ENCODE data around the gene ACSF3. TPM values are rescaled to one million over a fixed set of nuclear protein-coding genes. Genes with fewer than 3 reads are reported as not detected.
A peak's percentile ranks its signal among the peaks of the same experiment; 100 is the strongest.

The ACSF3 gene
- total RNA-seq, 1 experiment from 2014 or later = 74.5 TPM

- Histone ChIP-seq H3K4me3 (replicated peaks in 1 of 2; ENCODE audit: low read depth in 1 of 2, low read length in 2 of 2) (peak overlapping the region; percentile 19 to 26; a peak in 2 of 4 replicates), H3K4me2 (ENCODE audit: low read length) (peak overlapping the region; percentile 72), H4K20me1 (ENCODE audit: insufficient read depth) (no peaks in the 10 kb centered on the region), H3K27ac (ENCODE audit: low read depth, low read length) (no peak overlapping the region; the same call in 1 of the 2 replicates), H3K9me2 (ENCODE audit: insufficient read depth) (no peaks in the 10 kb centered on the region), H2AFZ (ENCODE audit: low read depth, low read length, poor library complexity, severe bottlenecking) (no peak overlapping the region), H3K27me3 (ENCODE audit: insufficient read depth, low read length) (no peaks in the 10 kb centered on the region), H3K36me3 (ENCODE audit: control insufficient read depth in 1 of 2, insufficient read depth in 2 of 2, low read length in 2 of 2) (no peaks in the 10 kb centered on the region), H3K9me3 (ENCODE audit: control insufficient read depth in 1 of 2, insufficient read depth in 1 of 2, low read depth in 1 of 2, low read length in 2 of 2) (no peaks in the 10 kb centered on the region), H3K79me2 (ENCODE audit: insufficient read depth, low read length) (no peaks in the 10 kb centered on the region), H3K4me1 (ENCODE audit: control insufficient read depth in 1 of 2, insufficient read depth in 2 of 2, low read length in 2 of 2) (peaks cover 0 to 16% of the 10 kb centered on the region in 2 experiments; a peak in 2 of 4 replicates), H3K9ac (ENCODE audit: low read length) (peak overlapping the region; percentile 27; the same call in 1 of the 2 replicates)
- CTCF ChIA-PET = interaction anchor here (1.4 to 1.5 kb wide), 3 partner anchors 8 to 23 kb away, joined by 3 to 14 read pairs (median 11); partner anchors contain the start of genes CDH15 and ZNF778
- DNase-seq (ENCODE audit: low read depth, low spot score) (no peak), ATAC-seq (no peak)
- intact Hi-C loops (cut with micrococcal nuclease) = no loop called here
- POLR2A ChIA-PET = interaction anchor here (1.2 to 2.1 kb wide), 5 partner anchors 8 to 381 kb away, joined by 4 to 12 read pairs (median 9); partner anchors contain the start of genes APRT and CDH15
- no TSS peak for BruUV-seq (replicated peaks)
- RAD21 ChIA-PET (ENCODE audit: low non-redundant PET in 1 of 2, low total read pairs in 2 of 2, uncharacterized antibody in 2 of 2, unreplicated experiment in 2 of 2) = interaction anchor here (0.7 to 1.4 kb wide), 3 partner anchors 8 to 251 kb away, joined by 5 to 8 read pairs (median 8); partner anchors contain the start of gene CDH15 (in 1 of the 2)
- TF ChIP-seq EZH2 (IDR thresholded peaks at IDR 0.05) = no peak
- no peak for TF ChIP-seq ZBTB33 (IDR thresholded peaks at IDR 0.05; ENCODE audit: extremely low read depth, insufficient replicate concordance, low read length)
- no peak for TF ChIP-seq JUND (IDR thresholded peaks at IDR 0.05)
- TF ChIP-seq POLR2AphosphoS5 (IDR thresholded peaks at IDR 0.05; ENCODE audit: low read depth, low read length) = no peak
- no peak for TF ChIP-seq ZNF274 (IDR thresholded peaks at IDR 0.05; ENCODE audit: low read depth, low read length)
- TF ChIP-seq ELF1 (IDR thresholded peaks at IDR 0.05; ENCODE audit: borderline replicate concordance, low read depth) = no peak
- no peak for TF ChIP-seq POLR2A (IDR thresholded peaks at IDR 0.05; ENCODE audit: borderline replicate concordance, extremely low read depth, insufficient read depth, insufficient read length)
- no peak for TF ChIP-seq CTCF (IDR thresholded peaks at IDR 0.05 in 2 of 3, conservative IDR thresholded peaks at IDR 0.05 in 1 of 3; ENCODE audit: borderline replicate concordance in 1 of 3, insufficient read depth in 1 of 3, low read depth in 2 of 3, low read length in 2 of 3)
- no peak for TF ChIP-seq YY1 (IDR thresholded peaks at IDR 0.05; ENCODE audit: extremely low read depth, insufficient replicate concordance, low read depth, low read length)
- TF ChIP-seq SRF (IDR thresholded peaks at IDR 0.05; ENCODE audit: low read depth) = no peak
- TF ChIP-seq CEBPB (IDR thresholded peaks at IDR 0.05; ENCODE audit: low read depth) = no peak
- no peak for TF ChIP-seq RAD21 (IDR thresholded peaks at IDR 0.05; ENCODE audit: low read depth)
These were observed 100.1 kb downstream of the ACSF3 start for GRCh38 chr16:89193576-89194293.
